ENCODE measurements around the gene DDX24. TPM values are rescaled to one million over a fixed set of nuclear protein-coding genes. Genes with fewer than 3 reads are reported as not detected.

The DDX24 gene
- total RNA-seq, 4 donors from 2014 or later, result 182 to 252 (median 201) TPM

- Histone ChIP-seq H3K4me3 (no peak overlapping the region), H3K27ac (no peak overlapping the region), H3K9me3 (no peaks in the 10 kb centered on the region), H3K27me3 (no peaks in the 10 kb centered on the region), H3K36me3 (peaks cover 0 to 3% of the 10 kb centered on the region in 2 donors), H3K4me1 (peaks cover 0 to 12% (median 0%) of the 10 kb centered on the region in 3 donors)
- TF ChIP-seq POLR2AphosphoS5 (IDR thresholded peaks at IDR 0.05) (no peak), POLR2A (IDR thresholded peaks at IDR 0.05) (no peak), EP300 (IDR thresholded peaks at IDR 0.05) (no peak)
- TF ChIP-seq, protein P1, sequence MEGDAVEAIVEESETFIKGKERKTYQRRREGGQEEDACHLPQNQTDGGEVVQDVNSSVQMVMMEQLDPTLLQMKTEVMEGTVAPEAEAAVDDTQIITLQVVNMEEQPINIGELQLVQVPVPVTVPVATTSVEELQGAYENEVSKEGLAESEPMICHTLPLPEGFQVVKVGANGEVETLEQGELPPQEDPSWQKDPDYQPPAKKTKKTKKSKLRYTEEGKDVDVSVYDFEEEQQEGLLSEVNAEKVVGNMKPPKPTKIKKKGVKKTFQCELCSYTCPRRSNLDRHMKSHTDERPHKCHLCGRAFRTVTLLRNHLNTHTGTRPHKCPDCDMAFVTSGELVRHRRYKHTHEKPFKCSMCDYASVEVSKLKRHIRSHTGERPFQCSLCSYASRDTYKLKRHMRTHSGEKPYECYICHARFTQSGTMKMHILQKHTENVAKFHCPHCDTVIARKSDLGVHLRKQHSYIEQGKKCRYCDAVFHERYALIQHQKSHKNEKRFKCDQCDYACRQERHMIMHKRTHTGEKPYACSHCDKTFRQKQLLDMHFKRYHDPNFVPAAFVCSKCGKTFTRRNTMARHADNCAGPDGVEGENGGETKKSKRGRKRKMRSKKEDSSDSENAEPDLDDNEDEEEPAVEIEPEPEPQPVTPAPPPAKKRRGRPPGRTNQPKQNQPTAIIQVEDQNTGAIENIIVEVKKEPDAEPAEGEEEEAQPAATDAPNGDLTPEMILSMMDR (IDR thresholded peaks at IDR 0.05), result no peak
- no peak for ATAC-seq
- no CpG with 5 or more reads among the region's 7 CpGs for WGBS, 2 donors (ENCODE audit: low coverage in 1 of 2)
Observed at GRCh38 chr14:94038510-94038909, 42.5 kb downstream of the DDX24 start.

DNA sequence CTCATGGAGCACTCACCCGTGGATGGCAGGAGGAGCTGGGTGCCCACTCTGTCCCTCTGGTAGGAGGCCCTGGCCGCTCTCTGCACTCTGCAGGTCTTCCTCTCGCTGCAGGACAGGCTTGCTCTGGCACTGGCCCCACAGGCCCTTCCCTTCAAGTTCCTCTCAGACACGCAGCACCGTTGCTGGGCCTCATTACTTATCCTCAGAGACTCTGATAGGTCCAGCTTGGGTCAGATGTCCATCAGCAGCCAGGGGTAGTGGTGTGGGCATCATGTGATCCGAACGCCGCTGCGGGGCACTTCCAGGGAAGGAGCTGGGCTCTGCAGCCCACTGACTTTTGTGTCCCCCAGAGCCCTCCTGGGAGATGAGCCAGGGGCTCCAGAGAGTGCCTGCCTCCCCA lies 43.0 kb downstream of the DDX24 start:
- Histone ChIP-seq H3K9me3 (no peaks in the 10 kb centered on the region), H3K27me3 (no peaks in the 10 kb centered on the region), H3K27ac (no peak overlapping the region), H3K4me3 (no peak overlapping the region), H3K4me1 (peaks cover 0 to 12% (median 0%) of the 10 kb centered on the region in 3 donors), H3K36me3 (no peaks in the 10 kb centered on the region)
- TF ChIP-seq POLR2A (IDR thresholded peaks at IDR 0.05) (no peak), POLR2AphosphoS5 (IDR thresholded peaks at IDR 0.05) (no peak), EP300 (IDR thresholded peaks at IDR 0.05) (no peak)
- TF ChIP-seq, protein P1 (IDR thresholded peaks at IDR 0.05), result no peak
- no peak for ATAC-seq
- WGBS, 2 donors (ENCODE audit: low coverage in 1 of 2), result 79% methylated on average over 3 of the region's 9 CpGs; no CpG with 5 or more reads in 1 of the 2 donors

GRCh38 chr14:94036313-94037167 lies 44.5 kb downstream of the DDX24 start:
- TF ChIP-seq EP300 (IDR thresholded peaks at IDR 0.05) (no peak), POLR2A (IDR thresholded peaks at IDR 0.05) (no peak)
- TF ChIP-seq, protein P1 (IDR thresholded peaks at IDR 0.05), result peak in 3 of 4 experiments; percentile 81 to 86 (median 82)
- WGBS, 2 donors (ENCODE audit: low coverage in 1 of 2), result 21 to 33% methylated on average over 6 to 7 of the region's 12 CpGs
- H3K4me1 ChIP-seq, result peaks cover 0 to 1% (median 0%) of the 10 kb centered on the region in 3 donors

DNA sequence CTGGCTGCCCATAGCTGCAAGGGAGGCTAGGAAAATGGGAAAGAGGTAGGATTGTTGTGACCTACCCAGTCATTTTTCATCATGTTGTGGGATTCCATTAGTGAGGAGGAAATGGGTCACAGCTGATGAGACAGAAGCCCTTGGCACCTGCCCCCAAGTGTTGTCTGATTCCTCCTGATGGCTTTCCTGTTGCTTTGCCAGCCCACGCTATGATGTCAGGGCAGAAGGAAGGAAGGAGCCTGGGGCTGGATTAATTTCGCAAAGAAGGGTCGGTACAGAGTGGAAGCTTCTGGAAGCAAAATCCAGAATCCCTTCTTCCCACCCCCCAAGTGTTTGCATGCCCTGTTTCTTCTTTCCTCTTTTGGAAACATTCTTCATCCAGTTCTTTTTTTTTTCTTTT lies 46.1 kb downstream of the DDX24 start:
- Histone ChIP-seq H3K36me3 (no peaks in the 10 kb centered on the region), H3K27me3 (no peaks in the 10 kb centered on the region), H3K9me3 (no peaks in the 10 kb centered on the region), H3K4me1 (no peaks in the 10 kb centered on the region), H3K4me3 (no peak overlapping the region), H3K27ac (no peak overlapping the region)
- TF ChIP-seq POLR2AphosphoS5 (IDR thresholded peaks at IDR 0.05) (no peak), EP300 (IDR thresholded peaks at IDR 0.05) (no peak), POLR2A (IDR thresholded peaks at IDR 0.05) (no peak)
- TF ChIP-seq, protein P1 (IDR thresholded peaks at IDR 0.05), result no peak
- no peak for ATAC-seq
- 72 to 93% methylated on average over 2 to 3 of the region's 3 CpGs for WGBS, 2 donors (ENCODE audit: low coverage in 1 of 2)

More at GRCh38 chr14:94036313-94037167, 44.5 kb downstream of the DDX24 start:
- Histone ChIP-seq H3K4me3 (no peak overlapping the region), H3K27ac (no peak overlapping the region), H3K36me3 (no peaks in the 10 kb centered on the region), H3K27me3 (no peaks in the 10 kb centered on the region), H3K9me3 (no peaks in the 10 kb centered on the region)
- ATAC-seq, result peak; percentile 79

- no peaks in the 10 kb centered on the region for H3K27me3 ChIP-seq
- no peak for TF ChIP-seq POLR2AphosphoS5 (IDR thresholded peaks at IDR 0.05)
- 83 to 94% methylated on average over 2 to 4 of the region's 7 CpGs for WGBS, 2 donors (ENCODE audit: low coverage in 1 of 2)
- no peak overlapping the region for H3K27ac ChIP-seq
- no peak for ATAC-seq
- peaks cover 0 to 10% (median 4%) of the 10 kb centered on the region in 3 donors for H3K4me1 ChIP-seq
- no peaks in the 10 kb centered on the region for H3K36me3 ChIP-seq
- no peaks in the 10 kb centered on the region for H3K9me3 ChIP-seq
- no peak overlapping the region for H3K4me3 ChIP-seq
Observed at GRCh38 chr14:94031883-94032279, 49.1 kb downstream of the DDX24 start.

All from gastroesophageal sphincter (tissue), 4 donors.